OCI-LY1 (cell line): ENCODE measurements around the gene RCAN3.

Source experiments
- H2AFZ ChIP-seq: fragments of 200-600 bp; sonication (generic), shearing (Covaris generic); 2 replicates; pipeline ENCODE4 v1.6.0; 2014; ENCODE audit warnings: antibody characterized with exemption, mild to moderate bottlenecking, low read length
- H3F3A ChIP-seq: fragments of 200-600 bp; sonication (generic), shearing (Covaris generic); 2 replicates; pipeline ENCODE4 v1.6.0; 2014; ENCODE audit warnings: mild to moderate bottlenecking, antibody characterized with exemption, low read length, moderate library complexity; ENCODE audit not compliant: insufficient read depth
- H3K27ac ChIP-seq: fragments of 200-600 bp; sonication (generic); 2 replicates; pipeline ENCODE4 v1.5.1; 2014; ENCODE audit warnings: low read length, mixed run types, mild to moderate bottlenecking, low read depth; ENCODE audit not compliant: poor library complexity, severe bottlenecking
- H3K27me3 ChIP-seq: fragments of 200-600 bp; sonication (generic); 2 replicates; pipeline ENCODE4 v1.6.0; 2014; ENCODE audit warnings: antibody characterized with exemption, mild to moderate bottlenecking, low read length, moderate library complexity; ENCODE audit not compliant: insufficient read depth
- H3K36me3 ChIP-seq: fragments of 200-600 bp; sonication (generic); 2 replicates; pipeline ENCODE4 v1.6.1; 2014; ENCODE audit warnings: mild to moderate bottlenecking, antibody characterized with exemption, low read length, moderate library complexity, mixed read lengths; ENCODE audit not compliant: insufficient read depth
- H3K4me1 ChIP-seq: fragments of 200-600 bp; sonication (generic); 2 replicates; pipeline ENCODE4 v1.5.1; 2014; ENCODE audit warnings: mild to moderate bottlenecking, low read length, moderate library complexity; ENCODE audit not compliant: insufficient read depth, severe bottlenecking
- H3K4me2 ChIP-seq: fragments of 200-600 bp; sonication (generic), shearing (Covaris generic); 2 replicates; pipeline ENCODE4 v1.6.1; 2014; ENCODE audit warnings: low read length
- H3K4me3 ChIP-seq: fragments of 200-600 bp; sonication (generic); 2 replicates; pipeline ENCODE4 v1.5.1; 2014; ENCODE audit warnings: low read length, low read depth, mild to moderate bottlenecking, mixed read lengths; ENCODE audit not compliant: poor library complexity, severe bottlenecking
- H3K79me2 ChIP-seq: fragments of 200-600 bp; shearing (Covaris generic); 2 replicates; pipeline ENCODE4 v1.6.1; 2016; ENCODE audit warnings: mixed run types, low read length, mixed read lengths; ENCODE audit not compliant: insufficient read depth
- H3K9ac ChIP-seq: fragments of 200-600 bp; sonication (generic), shearing (Covaris generic); 2 replicates; pipeline ENCODE4 v1.6.1; 2014; ENCODE audit warnings: mild to moderate bottlenecking, low read length, mixed read lengths
- H3K9me2 ChIP-seq: fragments of 200-600 bp; sonication (generic), shearing (Covaris generic); 2 replicates; pipeline ENCODE4 v1.6.1; 2014; ENCODE audit warnings: low read depth, mild to moderate bottlenecking, low read length, mixed read lengths
- H3K9me3 ChIP-seq: fragments of 200-600 bp; shearing (Covaris generic); 2 replicates; pipeline ENCODE4 v1.6.1; 2014; ENCODE audit warnings: low read length, mixed read lengths
- H4K20me1 ChIP-seq: fragments of 200-600 bp; sonication (generic), shearing (Covaris generic); 2 replicates; pipeline ENCODE4 v1.6.0; 2016; ENCODE audit warnings: mild to moderate bottlenecking, low read length; ENCODE audit not compliant: insufficient read depth
- EZH2 ChIP-seq: fragments of 200-600 bp; sonication (generic), shearing (Covaris generic); IDR thresholded peaks from 2 replicates; pipeline ENCODE4 v1.8.0; 2017; ENCODE audit warnings: borderline replicate concordance, mixed run types, mild to moderate bottlenecking, antibody characterized with exemption, low read length, moderate library complexity, mixed read lengths
- TF ChIP-seq, protein P1 (sequence below): fragments of 200-600 bp; sonication (generic), shearing (Covaris generic); IDR thresholded peaks from 2 replicates; pipeline ENCODE4 v1.5.1; 2017; ENCODE audit warnings: mild to moderate bottlenecking, antibody characterized with exemption, low read length, moderate library complexity, mixed read lengths

RCAN3 gene

DNA sequence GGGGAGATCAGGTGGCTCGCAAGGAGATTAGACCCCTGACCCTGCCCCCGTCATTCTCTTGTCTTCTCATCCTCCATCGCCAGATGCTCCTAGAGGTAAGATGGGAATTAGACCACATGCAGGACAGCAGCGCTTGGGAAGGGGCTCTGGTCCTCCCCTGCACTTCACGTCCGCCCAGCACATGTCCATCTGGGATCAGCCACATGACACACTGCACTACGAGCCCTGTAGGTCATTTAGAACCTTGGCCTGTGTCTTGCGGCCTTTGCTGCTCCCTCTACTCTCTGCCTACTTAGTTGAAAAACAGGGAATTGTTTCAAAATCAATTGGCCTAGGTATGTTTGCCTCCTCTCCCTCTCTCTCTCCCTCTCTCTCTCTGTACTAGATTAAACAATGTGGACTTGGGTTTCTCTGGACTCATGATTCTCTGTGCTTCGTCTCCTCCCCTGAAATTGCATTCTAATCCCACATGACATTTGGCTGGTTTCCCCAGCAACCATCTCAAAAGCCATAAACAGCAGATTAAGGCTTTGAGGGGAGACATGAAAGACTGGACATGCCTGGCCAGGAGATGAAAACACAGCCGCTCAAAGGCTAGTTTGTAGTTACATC is 49.4 kb downstream of the RCAN3 start:
- no peak overlapping the region for H3K27ac ChIP-seq

DNA sequence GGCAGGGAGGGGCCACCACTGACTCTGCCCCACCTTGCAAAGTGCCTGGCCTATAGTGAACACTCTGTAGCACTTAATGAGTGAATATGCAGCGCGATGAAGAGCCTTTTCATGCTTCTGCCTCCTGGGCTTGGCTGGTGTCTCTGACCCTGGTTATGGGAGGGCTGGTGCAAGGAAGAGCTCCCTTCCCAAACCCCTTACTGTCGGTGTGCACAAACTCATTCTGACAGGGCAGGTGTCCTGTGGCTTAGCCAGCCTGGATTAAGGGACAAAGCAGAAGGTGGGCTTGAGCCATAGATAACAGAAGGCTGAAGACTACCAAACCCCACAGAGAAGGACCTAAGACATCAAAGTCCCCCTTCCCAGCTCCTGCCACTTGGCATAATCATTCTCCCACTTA is 51.3 kb downstream of the RCAN3 start:
- TF ChIP-seq, protein P1, sequence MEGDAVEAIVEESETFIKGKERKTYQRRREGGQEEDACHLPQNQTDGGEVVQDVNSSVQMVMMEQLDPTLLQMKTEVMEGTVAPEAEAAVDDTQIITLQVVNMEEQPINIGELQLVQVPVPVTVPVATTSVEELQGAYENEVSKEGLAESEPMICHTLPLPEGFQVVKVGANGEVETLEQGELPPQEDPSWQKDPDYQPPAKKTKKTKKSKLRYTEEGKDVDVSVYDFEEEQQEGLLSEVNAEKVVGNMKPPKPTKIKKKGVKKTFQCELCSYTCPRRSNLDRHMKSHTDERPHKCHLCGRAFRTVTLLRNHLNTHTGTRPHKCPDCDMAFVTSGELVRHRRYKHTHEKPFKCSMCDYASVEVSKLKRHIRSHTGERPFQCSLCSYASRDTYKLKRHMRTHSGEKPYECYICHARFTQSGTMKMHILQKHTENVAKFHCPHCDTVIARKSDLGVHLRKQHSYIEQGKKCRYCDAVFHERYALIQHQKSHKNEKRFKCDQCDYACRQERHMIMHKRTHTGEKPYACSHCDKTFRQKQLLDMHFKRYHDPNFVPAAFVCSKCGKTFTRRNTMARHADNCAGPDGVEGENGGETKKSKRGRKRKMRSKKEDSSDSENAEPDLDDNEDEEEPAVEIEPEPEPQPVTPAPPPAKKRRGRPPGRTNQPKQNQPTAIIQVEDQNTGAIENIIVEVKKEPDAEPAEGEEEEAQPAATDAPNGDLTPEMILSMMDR: no peak
- TF ChIP-seq EZH2: no peak
- Histone ChIP-seq H4K20me1 (no peaks in the 10 kb centered on the region), H3F3A (no peaks in the 10 kb centered on the region), H3K27me3 (peaks cover 3% of the 10 kb centered on the region; the same call in 1 of the 2 replicates), H3K4me3 (no peak overlapping the region), H3K36me3 (no peaks in the 10 kb centered on the region), H3K9me2 (no peaks in the 10 kb centered on the region), H3K9me3 (no peaks in the 10 kb centered on the region), H2AFZ (no peak overlapping the region), H3K79me2 (no peaks in the 10 kb centered on the region), H3K9ac (no peak overlapping the region), H3K4me2 (no peak overlapping the region), H3K4me1 (peaks cover 10% of the 10 kb centered on the region), H3K27ac (no peak overlapping the region)

More for the DNA sequence above, 49.4 kb downstream of the RCAN3 start:
- Histone ChIP-seq H3F3A (no peaks in the 10 kb centered on the region), H3K36me3 (no peaks in the 10 kb centered on the region), H3K4me3 (no peak overlapping the region), H4K20me1 (no peaks in the 10 kb centered on the region), H3K27me3 (peaks cover 3% of the 10 kb centered on the region; the same call in 1 of the 2 replicates), H3K9me3 (no peaks in the 10 kb centered on the region), H2AFZ (no peak overlapping the region), H3K79me2 (no peaks in the 10 kb centered on the region), H3K4me1 (peaks cover 4% of the 10 kb centered on the region), H3K4me2 (peak overlapping the region; percentile 18; the same call in 1 of the 2 replicates), H3K9me2 (no peaks in the 10 kb centered on the region), H3K9ac (no peak overlapping the region)
- TF ChIP-seq, protein P1: no peak
- TF ChIP-seq EZH2: no peak

DNA sequence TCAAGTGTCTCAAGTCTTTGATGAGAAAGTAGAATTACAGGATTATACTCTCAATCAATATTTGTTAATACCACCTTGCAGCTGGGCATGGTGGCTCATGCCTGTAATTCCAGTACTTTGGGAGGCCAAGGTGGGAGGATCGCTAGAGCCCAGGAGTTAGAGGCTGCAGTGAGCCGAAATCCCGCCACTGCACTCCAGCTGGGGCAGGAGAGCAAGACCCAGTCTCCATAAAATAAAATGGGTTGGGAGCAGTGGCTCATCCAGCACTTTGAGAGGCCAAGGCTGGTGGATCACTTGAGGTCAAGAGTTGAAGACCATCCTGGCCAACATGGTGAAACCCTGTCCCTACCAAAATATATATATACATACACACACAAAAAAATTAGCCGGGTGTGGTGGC is 52.1 kb downstream of the RCAN3 start:
- Histone ChIP-seq H3K9me2 (no peaks in the 10 kb centered on the region), H3K4me1 (peaks cover 10% of the 10 kb centered on the region), H3K79me2 (no peaks in the 10 kb centered on the region), H4K20me1 (no peaks in the 10 kb centered on the region), H3K4me2 (no peak overlapping the region), H3K9me3 (no peaks in the 10 kb centered on the region), H3K9ac (no peak overlapping the region), H3K4me3 (no peak overlapping the region), H3K27ac (no peak overlapping the region), H3K36me3 (no peaks in the 10 kb centered on the region), H2AFZ (no peak overlapping the region), H3K27me3 (peaks cover 2% of the 10 kb centered on the region; the same call in 1 of the 2 replicates), H3F3A (no peaks in the 10 kb centered on the region)
- no peak for TF ChIP-seq EZH2
- TF ChIP-seq, protein P1: no peak
